GM13977 (cell line): Measurements from ENCODE around the gene SLC43A2.

ENCODE experiments used
- DNase-seq: peaks from one replicate; pipeline ENCODE4 v3.0.0; 2012; ENCODE audit warnings: low spot score
- CTCF ChIP-seq: IDR thresholded peaks from 2 replicates; pipeline ENCODE4 v1.5.1; 2012; ENCODE audit warnings: mild to moderate bottlenecking, control low read depth; ENCODE audit not compliant: insufficient read depth; ENCODE audit errors: extremely low read depth, missing control alignments
- in situ Hi-C: fragments of 300-500 bp; cut with MboI; formaldehyde crosslinking; loops from one replicate; pipeline ENCODE4 v1.12.0; 2022; ENCODE audit warnings: low sequenced_read_pairs, low pct_unique_long_range_greater_than_20kb, mixed read lengths, inconsistent platforms; ENCODE audit not compliant: unreplicated experiment

SLC43A2 gene

DNA sequence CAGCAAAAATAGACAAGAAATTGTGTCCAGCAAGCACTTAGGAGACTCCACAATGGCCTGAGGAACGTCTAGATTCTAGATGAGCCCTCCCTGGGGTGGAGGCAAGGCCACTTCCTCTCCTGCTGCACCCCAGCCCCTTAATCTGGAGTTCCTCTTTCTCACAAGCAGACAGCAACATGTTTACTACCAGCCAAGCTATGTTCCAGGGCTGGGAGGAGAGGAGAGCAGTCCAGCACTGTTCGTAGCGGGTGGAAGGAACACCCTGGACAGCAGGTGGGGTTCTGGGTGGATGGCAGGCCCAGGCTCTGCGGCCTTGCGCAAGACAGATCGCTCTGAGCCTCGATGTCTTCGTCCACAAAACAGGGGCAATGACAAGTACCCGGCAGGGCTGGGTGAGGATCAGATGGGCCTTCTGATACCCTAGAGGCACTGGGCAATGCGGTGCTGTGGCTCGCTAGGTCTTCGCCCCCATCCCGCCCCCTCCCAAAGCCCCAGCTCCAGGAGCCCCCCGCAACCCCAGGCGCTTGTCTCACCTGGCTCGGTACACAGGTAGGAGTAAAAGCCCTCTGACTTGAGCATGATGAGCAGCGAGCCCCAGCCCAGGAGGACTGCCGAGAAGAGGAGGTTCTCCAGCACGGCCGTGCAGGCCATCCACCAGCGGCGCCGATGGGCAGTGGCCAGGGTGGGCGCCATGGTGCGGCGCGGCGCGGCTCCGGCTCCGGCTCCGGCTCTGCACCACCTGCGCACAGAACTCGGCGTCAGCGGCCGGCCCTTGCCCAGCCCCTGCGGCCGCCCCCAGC lies 1.3 kb downstream of the SLC43A2 start:
- in situ Hi-C loops = no loop called here
- peak; percentile 60 for DNase-seq
- TF ChIP-seq CTCF = no peak

DNA sequence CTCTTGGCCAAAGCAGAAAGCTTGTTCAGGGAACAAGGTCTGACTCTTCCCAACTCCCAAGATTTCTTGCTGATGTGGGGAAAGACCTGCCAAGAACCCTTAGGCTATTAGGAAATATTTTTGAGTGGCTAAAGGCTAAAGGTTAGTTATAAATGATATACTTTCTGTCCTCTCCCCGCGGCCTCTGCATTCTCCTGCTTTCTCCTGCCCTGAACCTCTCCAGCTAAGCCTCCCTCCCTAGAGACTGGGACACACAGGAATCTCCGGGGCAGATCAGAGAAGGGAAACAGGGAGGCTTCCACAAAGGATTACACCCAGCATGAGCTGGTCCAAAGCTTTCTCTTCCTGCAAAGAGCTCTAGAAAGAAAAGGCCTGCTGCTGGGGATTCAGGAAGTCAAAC lies 2.3 kb downstream of the SLC43A2 start:
- TF ChIP-seq CTCF = no peak
- no peak for DNase-seq
- in situ Hi-C loops = no loop called here

DNA sequence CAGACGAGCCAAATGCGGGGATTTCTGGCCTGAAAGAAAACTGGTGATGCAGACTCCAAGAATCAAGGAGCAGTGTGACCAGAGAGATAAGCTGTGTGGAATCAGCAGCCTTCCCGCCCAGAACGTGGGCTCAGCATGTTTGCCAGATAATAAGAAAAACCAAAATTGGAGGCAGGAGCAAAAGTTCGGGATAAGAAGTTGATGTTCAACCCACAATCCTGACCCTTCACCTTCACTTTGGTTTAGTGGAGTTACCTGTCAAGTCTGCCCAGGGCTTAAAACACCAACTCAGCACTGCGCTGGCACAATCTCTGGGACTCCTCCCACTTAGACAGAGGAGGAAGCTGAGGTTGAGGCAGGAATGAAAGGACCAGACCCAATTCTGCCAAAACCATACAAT lies 3.1 kb downstream of the SLC43A2 start:
- no peak for TF ChIP-seq CTCF
- no peak for DNase-seq
- in situ Hi-C loops = no loop called here

DNA sequence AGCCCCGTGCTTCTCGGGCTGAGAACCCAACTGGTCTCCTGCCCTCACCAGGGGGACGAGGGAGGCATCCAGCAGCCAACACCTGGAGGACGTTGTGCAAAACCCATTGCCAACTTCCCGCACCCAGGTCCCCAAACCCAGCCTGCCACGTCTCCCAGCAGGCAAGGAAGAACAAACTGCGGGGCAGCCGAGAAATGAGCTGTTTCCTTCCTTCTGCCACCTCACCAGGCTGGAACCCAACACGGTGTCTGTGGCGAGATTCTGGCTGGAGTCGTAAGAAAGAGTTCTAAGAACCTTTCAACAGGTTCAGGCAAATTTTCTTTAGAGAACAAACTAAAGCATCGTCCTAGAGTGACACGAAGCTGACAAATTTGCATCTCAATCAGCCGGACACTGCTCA lies 3.6 kb downstream of the SLC43A2 start:
- DNase-seq = no peak
- no peak for TF ChIP-seq CTCF
- in situ Hi-C loops = no loop called here

DNA sequence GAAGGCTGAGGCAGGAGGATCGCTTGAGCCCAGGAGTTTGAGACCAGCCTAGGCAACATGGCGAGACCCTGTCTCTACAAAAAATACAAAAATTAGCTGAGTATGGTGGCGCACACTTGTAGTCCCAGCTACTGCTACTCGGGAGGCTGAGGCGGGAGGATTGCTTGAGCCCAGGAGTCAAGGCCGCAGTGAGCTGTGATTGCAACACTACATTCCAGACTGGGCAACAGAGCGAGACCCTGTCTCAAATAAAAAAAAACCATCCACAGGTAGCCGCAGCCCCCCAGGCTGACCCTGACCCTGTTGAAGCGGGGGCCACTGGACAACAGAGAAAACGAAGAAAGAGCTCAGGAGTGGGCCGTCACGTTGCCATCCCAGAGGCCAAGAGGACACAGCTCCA lies 4.0 kb downstream of the SLC43A2 start:
- no peak for TF ChIP-seq CTCF
- no peak for DNase-seq
- in situ Hi-C loops = no loop called here

- no peak for DNase-seq
- TF ChIP-seq CTCF = no peak
- in situ Hi-C loops = no loop called here
These were observed 5.5 kb downstream of the SLC43A2 start for GRCh38 chr17:1623057-1623630.
